HepG2 (cell line): Measurements from ENCODE around the gene BTAF1. TPM values are rescaled to one million over a fixed set of nuclear protein-coding genes. Genes with fewer than 3 reads are reported as not detected.

ENCODE experiments used
- ARID3A ChIP-seq: IDR thresholded peaks from 2 replicates; pipeline ENCODE4 v1.6.1; 2012; ENCODE audit warnings: low read depth, low read length, improper control_type of control experiment
- CEBPG ChIP-seq: IDR thresholded peaks from 2 replicates; pipeline ENCODE4 v1.6.1; 2016
- CREB3 ChIP-seq: sonication (generic); formaldehyde crosslinking; IDR thresholded peaks from 2 replicates; pipeline ENCODE4 v1.5.0; 2020; ENCODE audit warnings: missing genetic modification reagents
- CREBL2 ChIP-seq: sonication (generic); formaldehyde crosslinking; IDR thresholded peaks from 2 replicates; pipeline ENCODE4 v1.8.1; 2023; ENCODE audit warnings: missing genetic modification reagents, mild to moderate bottlenecking, borderline replicate concordance
- ELF4 ChIP-seq: sonication (generic); formaldehyde crosslinking; IDR thresholded peaks from 2 replicates; pipeline ENCODE4 v1.5.0; 2020; ENCODE audit warnings: missing genetic modification reagents, mild to moderate bottlenecking, moderate library complexity, borderline replicate concordance
- FOSL1 ChIP-seq: sonication (generic); formaldehyde crosslinking; IDR thresholded peaks from 2 replicates; pipeline ENCODE4 v1.9.0; 2021; ENCODE audit warnings: missing genetic modification reagents, borderline replicate concordance
- HMGXB4 ChIP-seq, 2 experiments: sonication (generic) in 1 of 2; formaldehyde crosslinking in 1 of 2; IDR thresholded peaks; 2 replicates each; pipeline versions ENCODE4 v1.4.0 to v1.6.1; 2018 to 2020; ENCODE audit warnings: missing genetic modification reagents in 2 of 2, borderline replicate concordance in 1 of 2, low read depth in 1 of 2, mild to moderate bottlenecking in 1 of 2, missing biosample characterization in 1 of 2
- IRX3 ChIP-seq: sonication (generic); formaldehyde crosslinking; IDR thresholded peaks from 2 replicates; pipeline ENCODE4 v1.8.1; 2023; ENCODE audit warnings: mild to moderate bottlenecking, low read depth, missing genetic modification reagents, borderline replicate concordance
- JUN ChIP-seq: sonication (generic); formaldehyde crosslinking; IDR thresholded peaks from 2 replicates; pipeline ENCODE4 v1.4.0; 2020; ENCODE audit warnings: mild to moderate bottlenecking, missing genetic modification reagents
- JUNB ChIP-seq: sonication (generic); formaldehyde crosslinking; IDR thresholded peaks from 2 replicates; pipeline ENCODE4 v1.8.0; 2022; ENCODE audit warnings: missing genetic modification reagents, mild to moderate bottlenecking, borderline replicate concordance
- SOX13 ChIP-seq, 3 experiments: fragments of 450-650 bp in 1 of 3; sonication (generic) in 1 of 3; formaldehyde crosslinking in 1 of 3; IDR thresholded peaks in 2 of 3; conservative IDR thresholded peaks in 1 of 3; 2 replicates each; pipeline versions ENCODE4 v1.5.0 to v1.6.1; 2016 to 2020; ENCODE audit warnings: antibody characterized with exemption in 1 of 3, mild to moderate bottlenecking in 1 of 3, missing compliant biosample characterization in 1 of 3, missing genetic modification reagents in 1 of 3, moderate library complexity in 1 of 3
- SRSF4 ChIP-seq: fragments of 200-400 bp; formaldehyde crosslinking; IDR thresholded peaks from one replicate; pipeline ENCODE4 v1.6.1; 2018; ENCODE audit warnings: mild to moderate bottlenecking, low read depth, low read length, moderate library complexity; ENCODE audit not compliant: poor library complexity, severe bottlenecking
- TBX2 ChIP-seq: sonication (generic); formaldehyde crosslinking; IDR thresholded peaks from 2 replicates; pipeline ENCODE4 v1.5.0; 2020; ENCODE audit warnings: missing genetic modification reagents, mild to moderate bottlenecking, borderline replicate concordance
- TOE1 ChIP-seq: sonication (generic); formaldehyde crosslinking; IDR thresholded peaks from 2 replicates; pipeline ENCODE4 v1.4.0; 2020; ENCODE audit warnings: mild to moderate bottlenecking, missing genetic modification reagents
- ZC3H13 ChIP-seq: sonication (generic); formaldehyde crosslinking; IDR thresholded peaks from 2 replicates; pipeline ENCODE4 v1.8.1; 2023; ENCODE audit warnings: mild to moderate bottlenecking, missing genetic modification reagents, moderate library complexity
- ZMYM2 ChIP-seq: sonication (generic); formaldehyde crosslinking; IDR thresholded peaks from 2 replicates; pipeline ENCODE4 v1.8.0; 2022; ENCODE audit warnings: mild to moderate bottlenecking, missing genetic modification reagents
- ZNF160 ChIP-seq: sonication (generic); formaldehyde crosslinking; IDR thresholded peaks from 2 replicates; pipeline ENCODE4 v1.8.0; 2022; ENCODE audit warnings: mild to moderate bottlenecking, inconsistent platforms, missing genetic modification reagents
- ZNF225 ChIP-seq: sonication (generic); formaldehyde crosslinking; IDR thresholded peaks from 2 replicates; pipeline ENCODE4 v1.4.0; 2020; ENCODE audit warnings: mild to moderate bottlenecking, missing genetic modification reagents
- ZNF383 ChIP-seq: sonication (generic); formaldehyde crosslinking; IDR thresholded peaks from 2 replicates; pipeline ENCODE4 v1.4.0; 2020; ENCODE audit warnings: missing genetic modification reagents, mild to moderate bottlenecking, borderline replicate concordance
- ZNF567 ChIP-seq: sonication (generic); formaldehyde crosslinking; IDR thresholded peaks from 2 replicates; pipeline ENCODE4 v1.8.1; 2023; ENCODE audit warnings: mild to moderate bottlenecking, missing genetic modification reagents, borderline replicate concordance
- ZNF569 ChIP-seq: sonication (generic); formaldehyde crosslinking; IDR thresholded peaks from 2 replicates; pipeline ENCODE4 v1.5.0; 2020; ENCODE audit warnings: mild to moderate bottlenecking, missing genetic modification reagents, moderate library complexity, borderline replicate concordance
- ZNF576 ChIP-seq: sonication (generic); formaldehyde crosslinking; IDR thresholded peaks from 2 replicates; pipeline ENCODE4 v1.4.0; 2020; ENCODE audit warnings: mild to moderate bottlenecking, missing genetic modification reagents
- ZNF792 ChIP-seq: IDR thresholded peaks from 2 replicates; pipeline ENCODE4 v1.6.1; 2016
- polyA plus RNA-seq, 8 experiments: library from polyadenylated mRNA; depleted of rRNA in 3 of 8; stranded (reverse) in 7 of 8; unstranded in 1 of 8; fragments of >200 nt; fragmentation: Illumina TruSeq in 4 of 8; extraction: Trizol in 4 of 8; gene quantifications; 2 replicates each; pipeline versions ENCODE4 v1.2.1 to v1.2.3, GENCODE V29; 2011 to 2016; ENCODE audit warnings: low read depth in 4 of 8, missing spikeins in 1 of 8, mixed read lengths in 1 of 8; ENCODE audit not compliant: insufficient read depth in 1 of 8
- total RNA-seq, 5 experiments: library from RNA; depleted of rRNA; stranded (reverse); fragments of >200 nt; fragmentation: Illumina TruSeq; extraction: Trizol; gene quantifications; 2 replicates each; pipeline ENCODE4 v1.2.3, GENCODE V29; 2016; ENCODE audit warnings: low read depth in 1 of 5

Gene BTAF1
- total and polyA plus RNA-seq, 2 of the 13 experiments (the other 11 are each of a cell fraction or from before 2014, with no cell fraction given), result 38.6 to 54.1 TPM

- peak; percentile 87 for TF ChIP-seq FOSL1 (CRISPR knock-in tag)
- TF ChIP-seq ZNF225 (CRISPR knock-in tag), result no peak
- no peak for TF ChIP-seq CREBL2 (CRISPR knock-in tag)
- TF ChIP-seq SRSF4, result no peak
- 0 out of 2 replicates have a peak, but pooled peaks have one; percentile 9 for TF ChIP-seq ARID3A
- TF ChIP-seq JUN, result peak; percentile 85
- TF ChIP-seq TBX2, result peak; percentile 45; the same call in 1 of the 2 replicates
- TF ChIP-seq ELF4 (CRISPR knock-in tag), result no peak
- TF ChIP-seq CEBPG (CRISPR knock-in tag), result peak; percentile 72
- TF ChIP-seq CREB3 (CRISPR knock-in tag), result no peak
- TF ChIP-seq ZNF569, result no peak
- TF ChIP-seq IRX3 (CRISPR knock-in tag), result no peak
- peak; percentile 42; the same call in 1 of the 2 replicates for TF ChIP-seq ZNF792
- TF ChIP-seq JUNB, result peak; percentile 89; the same call in 1 of the 2 replicates
- no peak for TF ChIP-seq ZNF576 (CRISPR knock-in tag)
- no peak for TF ChIP-seq ZC3H13 (CRISPR knock-in tag)
- TF ChIP-seq ZNF567 (CRISPR knock-in tag), result no peak
- no peak for TF ChIP-seq SOX13 (IDR thresholded peaks at IDR 0.05)
- 0 out of 4 replicates have a peak, but pooled peaks of 1 of the 2 experiments have one; percentile 23 for TF ChIP-seq SOX13 (CRISPR knock-in tag; conservative IDR thresholded peaks at IDR 0.05 in 1 of 2, IDR thresholded peaks at IDR 0.05 in 1 of 2)
- no peak for TF ChIP-seq ZMYM2 (CRISPR knock-in tag)
- no peak for TF ChIP-seq ZNF383
- TF ChIP-seq HMGXB4 (CRISPR knock-in tag; IDR thresholded peaks at IDR 0.05; ENCODE audit: borderline replicate concordance in 1 of 2, low read depth in 1 of 2), result no peak
- no peak for TF ChIP-seq TOE1 (CRISPR knock-in tag)
- TF ChIP-seq ZNF160, result no peak
These were observed 21.5 kb upstream of the BTAF1 start (continued) for GRCh38 chr10:91901784-91902677.
